GM12874 (cell line): ENCODE data around the gene WNT9A.

ENCODE experiments used
- TF ChIP-seq, protein P1 (sequence below): IDR thresholded peaks from 2 replicates; pipeline ENCODE4 v1.5.1; 2011; ENCODE audit warnings: low read depth, mild to moderate bottlenecking, control low read depth, low read length, moderate library complexity; ENCODE audit not compliant: insufficient read depth

WNT9A gene

DNA sequence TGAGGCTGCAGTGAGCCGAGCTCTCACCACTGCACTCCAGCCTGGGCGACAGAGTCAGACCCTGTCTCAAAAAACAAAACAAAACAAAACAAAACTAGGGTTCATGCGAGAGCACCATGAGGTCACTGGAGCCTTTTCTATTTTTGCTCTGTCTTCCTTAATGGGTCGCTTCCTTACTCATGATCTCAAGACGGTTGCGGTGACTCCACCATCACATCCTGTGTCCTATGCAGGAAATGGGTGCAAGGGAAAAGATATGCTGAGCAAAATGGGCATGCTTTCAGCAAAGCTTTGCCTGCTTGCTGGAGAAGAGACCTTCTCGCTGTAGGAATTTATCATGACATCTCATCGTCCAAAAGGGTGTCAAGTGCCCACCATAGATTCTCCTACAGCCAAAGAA, 36.4 kb downstream of the WNT9A start:
- TF ChIP-seq, protein P1, sequence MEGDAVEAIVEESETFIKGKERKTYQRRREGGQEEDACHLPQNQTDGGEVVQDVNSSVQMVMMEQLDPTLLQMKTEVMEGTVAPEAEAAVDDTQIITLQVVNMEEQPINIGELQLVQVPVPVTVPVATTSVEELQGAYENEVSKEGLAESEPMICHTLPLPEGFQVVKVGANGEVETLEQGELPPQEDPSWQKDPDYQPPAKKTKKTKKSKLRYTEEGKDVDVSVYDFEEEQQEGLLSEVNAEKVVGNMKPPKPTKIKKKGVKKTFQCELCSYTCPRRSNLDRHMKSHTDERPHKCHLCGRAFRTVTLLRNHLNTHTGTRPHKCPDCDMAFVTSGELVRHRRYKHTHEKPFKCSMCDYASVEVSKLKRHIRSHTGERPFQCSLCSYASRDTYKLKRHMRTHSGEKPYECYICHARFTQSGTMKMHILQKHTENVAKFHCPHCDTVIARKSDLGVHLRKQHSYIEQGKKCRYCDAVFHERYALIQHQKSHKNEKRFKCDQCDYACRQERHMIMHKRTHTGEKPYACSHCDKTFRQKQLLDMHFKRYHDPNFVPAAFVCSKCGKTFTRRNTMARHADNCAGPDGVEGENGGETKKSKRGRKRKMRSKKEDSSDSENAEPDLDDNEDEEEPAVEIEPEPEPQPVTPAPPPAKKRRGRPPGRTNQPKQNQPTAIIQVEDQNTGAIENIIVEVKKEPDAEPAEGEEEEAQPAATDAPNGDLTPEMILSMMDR = no peak

GRCh38 chr1:227910511-227911153, 37.1 kb downstream of the WNT9A start:
- TF ChIP-seq, protein P1 = no peak

DNA sequence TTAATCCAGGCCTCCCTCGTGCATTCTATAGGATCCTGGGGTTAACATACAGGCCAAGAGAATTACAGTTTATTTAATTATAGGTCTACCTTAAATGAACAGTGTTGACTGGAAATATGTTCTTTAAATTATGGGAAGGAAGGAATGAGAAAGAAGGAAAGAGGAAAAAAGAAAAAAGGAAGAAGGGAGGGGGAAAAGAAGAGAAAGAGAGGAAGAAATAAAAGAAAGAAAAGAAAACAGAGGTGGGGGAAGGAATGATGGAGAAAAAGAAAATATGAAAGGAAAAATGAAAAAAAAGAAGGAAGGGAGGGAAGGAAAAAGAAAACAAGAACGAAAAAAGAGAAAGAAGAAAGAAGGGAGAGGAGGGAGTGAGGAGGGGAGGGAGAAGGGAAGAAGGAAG, 38.5 kb downstream of the WNT9A start:
- TF ChIP-seq, protein P1 = no peak

DNA sequence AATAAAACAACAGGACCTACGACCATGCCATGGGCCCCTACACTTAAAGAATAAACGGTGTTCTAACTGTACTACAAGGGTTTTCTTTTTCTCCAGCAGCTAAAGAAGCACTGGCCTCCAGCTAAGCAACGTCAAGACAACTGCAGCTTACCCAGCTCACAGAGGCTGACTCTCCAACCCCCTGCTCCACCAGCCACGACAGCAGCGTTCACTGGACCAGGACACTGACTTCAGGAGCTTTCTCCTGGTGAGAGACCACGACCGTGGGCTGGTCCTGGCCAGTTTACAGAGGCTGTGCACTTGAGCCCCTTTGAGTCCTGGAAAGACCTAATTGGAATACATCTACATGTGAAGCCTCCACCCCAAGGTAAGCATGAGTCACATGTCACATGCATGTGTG, 39.4 kb downstream of the WNT9A start:
- TF ChIP-seq, protein P1 = no peak

DNA sequence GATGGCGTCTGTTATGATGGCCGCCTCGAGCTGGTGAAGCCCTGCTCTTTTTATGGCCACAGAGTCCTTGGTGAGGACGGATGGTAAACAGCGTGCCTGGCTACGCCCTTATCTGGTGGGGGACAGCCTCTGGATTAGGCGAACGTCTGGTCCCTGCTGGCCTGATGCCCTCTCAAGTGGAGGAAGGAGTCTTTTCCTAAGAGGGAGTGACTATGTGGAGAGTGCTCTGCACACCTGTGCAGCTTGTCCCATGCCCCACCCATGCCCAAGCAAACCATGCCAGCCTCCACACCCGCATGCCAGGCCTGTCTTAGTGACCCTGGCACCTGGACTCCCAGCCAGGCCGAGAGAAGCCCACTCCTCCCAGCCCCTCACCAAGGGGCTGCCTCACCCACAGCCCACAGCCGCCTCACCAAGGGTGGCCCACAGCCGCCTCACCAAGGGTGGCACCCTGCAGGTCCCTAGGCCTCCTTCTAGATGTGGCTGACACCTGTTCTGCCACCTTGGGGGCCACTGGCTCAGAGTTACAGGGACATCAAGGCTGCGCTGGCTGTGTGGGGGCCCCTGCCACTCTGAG, 40.2 kb downstream of the WNT9A start:
- TF ChIP-seq, protein P1 = no peak

- TF ChIP-seq, protein P1 = no peak
Observed at GRCh38 chr1:227906550-227907071, 41.1 kb downstream of the WNT9A start.

- TF ChIP-seq, protein P1 = no peak
Observed at GRCh38 chr1:227905573-227906487, 41.9 kb downstream of the WNT9A start.
